Lower leg skin (tissue), 4 donors: ENCODE measurements around the gene BFSP2. TPM values are rescaled to one million over a fixed set of nuclear protein-coding genes. Genes with fewer than 3 reads are reported as not detected.

Source experiments
- DNase-seq, 2 donors: peaks; one replicate each; pipeline ENCODE4 v3.0.0-alpha.2; 2019; ENCODE audit warnings: low spot score in 2 of 2
- H3K4me3 ChIP-seq: fragments of 200-600 bp; sonication (generic); 2 replicates; pipeline ENCODE4 v1.5.1; 2017; ENCODE audit warnings: mild to moderate bottlenecking, low read depth; ENCODE audit not compliant: poor library complexity, severe bottlenecking
- CTCF ChIP-seq, 3 donors: fragments of 450-650 bp; IDR thresholded peaks; one replicate each; pipeline ENCODE4 v1.5.1; 2016; ENCODE audit warnings: antibody characterized with exemption in 3 of 3, mild to moderate bottlenecking in 3 of 3, moderate library complexity in 2 of 3
- POLR2A ChIP-seq, 2 donors: fragments of 450-650 bp; IDR thresholded peaks; one replicate each; pipeline ENCODE4 v1.6.1; 2016 to 2017; ENCODE audit warnings: antibody characterized with exemption in 2 of 2, mild to moderate bottlenecking in 1 of 2, moderate library complexity in 1 of 2
- WGBS, 2 donors: methylation state at CpG; one replicate each; pipeline ENCODE4 v1.1.5; 2018; 5-methylcytosine and 5-hydroxymethylcytosine counted together
- intact Hi-C: fragments of 100-400 bp; cut with DNase I; formaldehyde crosslinking; loops from one replicate; pipeline ENCODE4 v1.15.0; 2023; ENCODE audit warnings: low total_unique reads
- total RNA-seq, 4 donors: library from RNA; depleted of rRNA; stranded (reverse); fragments of >200 nt; gene quantifications; one replicate each; pipeline ENCODE4 v1.1.0, GENCODE V29; 2016

BFSP2 gene
- total RNA-seq, 4 donors from 2014 or later: not detected

GRCh38 chr3:133404920-133405319, 5.1 kb downstream of the BFSP2 start:
- WGBS, 2 donors: 84 to 92% methylated on average over 3 of the region's 3 CpGs
- no peak overlapping the region for H3K4me3 ChIP-seq
- TF ChIP-seq POLR2A (IDR thresholded peaks at IDR 0.05) (no peak), CTCF (IDR thresholded peaks at IDR 0.05) (no peak)
- intact Hi-C loops: no loop called here
- no peak for DNase-seq

DNA sequence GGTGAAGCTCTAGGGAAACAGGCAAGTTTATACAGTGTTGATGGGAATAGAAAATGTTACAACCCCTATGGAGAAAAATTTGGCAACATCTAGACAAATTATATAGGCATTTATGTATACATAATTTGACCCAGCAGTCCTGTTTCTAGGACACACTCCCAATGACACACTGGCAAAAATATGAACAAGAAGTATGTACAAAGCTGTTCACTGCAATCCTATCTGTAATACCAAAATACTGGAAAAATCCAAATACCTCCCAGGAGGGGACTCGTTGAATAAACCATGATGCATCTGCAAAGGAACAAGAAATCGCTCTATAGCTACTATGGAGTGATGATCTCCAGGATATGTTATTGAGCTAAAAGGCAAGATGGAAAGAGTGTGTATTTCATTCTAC, 8.5 kb downstream of the BFSP2 start:
- H3K4me3 ChIP-seq: no peak overlapping the region
- TF ChIP-seq POLR2A (IDR thresholded peaks at IDR 0.05): no peak
- no peak for TF ChIP-seq CTCF (IDR thresholded peaks at IDR 0.05)
- no peak for DNase-seq
- intact Hi-C loops: no loop called here
- WGBS, 2 donors: 78 to 91% methylated on average over 2 of the region's 2 CpGs

GRCh38 chr3:133408961-133409360, 9.1 kb downstream of the BFSP2 start:
- no peak overlapping the region for H3K4me3 ChIP-seq
- TF ChIP-seq CTCF (IDR thresholded peaks at IDR 0.05): no peak
- TF ChIP-seq POLR2A (IDR thresholded peaks at IDR 0.05): no peak
- DNase-seq: no peak
- WGBS, 2 donors: 53 to 68% methylated on average over 2 of the region's 2 CpGs
- intact Hi-C loops: no loop called here

DNA sequence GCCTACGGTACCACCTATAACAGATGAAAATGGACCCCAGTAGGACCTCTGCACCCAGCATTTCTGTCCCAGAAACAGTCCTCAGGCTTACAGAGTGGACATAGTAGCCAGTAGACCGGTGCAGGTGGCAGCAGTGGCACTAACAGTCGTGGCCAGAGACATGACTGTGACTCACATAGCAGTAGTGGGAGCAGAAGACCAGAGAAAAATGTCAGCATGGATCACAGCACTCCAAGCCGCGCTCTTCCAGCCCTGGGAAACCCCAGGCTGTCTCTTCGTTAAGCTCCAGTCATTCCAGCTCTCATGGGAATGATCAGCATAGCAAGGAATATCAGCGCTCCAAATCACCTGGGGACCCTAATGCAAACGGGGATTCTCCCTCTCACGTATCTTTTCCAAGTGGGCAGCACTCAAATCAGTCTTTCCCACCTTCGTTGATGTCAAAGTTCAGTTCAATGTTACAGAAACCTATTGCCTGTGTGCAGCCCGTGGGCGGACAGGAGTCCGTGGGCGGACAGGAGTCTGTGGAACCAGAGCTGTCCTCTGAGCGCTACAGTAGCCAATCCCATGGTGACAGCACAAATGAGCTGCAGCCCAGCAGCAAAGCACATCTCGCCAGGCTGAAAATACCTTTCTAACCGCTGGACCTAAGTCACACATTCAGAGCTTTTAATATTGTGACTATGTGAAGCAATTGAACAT, 10.5 kb downstream of the BFSP2 start:
- no peak for TF ChIP-seq POLR2A (IDR thresholded peaks at IDR 0.05)
- intact Hi-C loops: no loop called here
- no peak for DNase-seq
- no peak overlapping the region for H3K4me3 ChIP-seq
- 85 to 86% methylated on average over 17 of the region's 17 CpGs for WGBS, 2 donors

- H3K4me3 ChIP-seq: no peak overlapping the region
- WGBS, 2 donors: 66 to 69% methylated on average over 26 of the region's 26 CpGs
- intact Hi-C loops: no loop called here
- TF ChIP-seq POLR2A (IDR thresholded peaks at IDR 0.05): no peak
- TF ChIP-seq CTCF (IDR thresholded peaks at IDR 0.05): no peak
- no peak for DNase-seq
These were observed 12.6 kb downstream of the BFSP2 start for GRCh38 chr3:133412183-133413132.
